ENCODE data around the gene TEX26. TPM values are rescaled to one million over a fixed set of nuclear protein-coding genes. Genes with fewer than 3 reads are reported as not detected.

Gene TEX26
- total RNA-seq, 1 experiment from 2014 or later = not detected

DNA sequence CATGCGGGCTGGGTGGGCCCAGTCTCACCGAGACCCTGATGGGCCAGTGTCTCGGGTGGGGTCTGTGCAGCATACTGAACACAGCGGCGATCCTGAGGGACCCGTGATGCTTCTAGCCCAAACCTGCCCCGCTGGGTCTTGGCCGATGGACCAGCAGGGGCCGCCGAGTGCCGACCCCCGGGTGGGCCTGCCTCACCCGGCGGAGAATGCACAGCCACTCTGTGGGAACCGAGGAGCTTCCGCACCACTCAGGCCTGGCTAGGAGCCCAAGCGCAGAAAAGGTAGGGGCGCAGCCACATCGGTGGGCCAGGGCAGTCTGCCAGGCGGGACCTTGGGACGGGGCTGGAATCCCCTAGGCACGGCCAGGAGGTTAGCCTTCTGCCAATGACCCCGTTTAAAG is 72.6 kb downstream of the TEX26 start:
- DNase-seq (ENCODE audit: unreplicated experiment) = no peak
- no TSS peak for BruUV-seq (replicated peaks)
- Mint-ChIP-seq H3K27ac (ENCODE audit: low read depth, unreplicated experiment) (no peak overlapping the region), H3K4me3 (ENCODE audit: unreplicated experiment) (no peak overlapping the region), H3K27me3 (ENCODE audit: insufficient read depth, unreplicated experiment) (peaks cover 14% of the 10 kb centered on the region), H3K36me3 (ENCODE audit: insufficient read depth, unreplicated experiment) (no peaks in the 10 kb centered on the region), H3K4me1 (ENCODE audit: insufficient read depth, unreplicated experiment) (peaks cover 5% of the 10 kb centered on the region), H3K9me3 (ENCODE audit: unreplicated experiment) (no peaks in the 10 kb centered on the region)
- ChIA-PET POLR2A (no interaction called here), CTCF (no interaction called here)
- TF ChIP-seq, protein P1, sequence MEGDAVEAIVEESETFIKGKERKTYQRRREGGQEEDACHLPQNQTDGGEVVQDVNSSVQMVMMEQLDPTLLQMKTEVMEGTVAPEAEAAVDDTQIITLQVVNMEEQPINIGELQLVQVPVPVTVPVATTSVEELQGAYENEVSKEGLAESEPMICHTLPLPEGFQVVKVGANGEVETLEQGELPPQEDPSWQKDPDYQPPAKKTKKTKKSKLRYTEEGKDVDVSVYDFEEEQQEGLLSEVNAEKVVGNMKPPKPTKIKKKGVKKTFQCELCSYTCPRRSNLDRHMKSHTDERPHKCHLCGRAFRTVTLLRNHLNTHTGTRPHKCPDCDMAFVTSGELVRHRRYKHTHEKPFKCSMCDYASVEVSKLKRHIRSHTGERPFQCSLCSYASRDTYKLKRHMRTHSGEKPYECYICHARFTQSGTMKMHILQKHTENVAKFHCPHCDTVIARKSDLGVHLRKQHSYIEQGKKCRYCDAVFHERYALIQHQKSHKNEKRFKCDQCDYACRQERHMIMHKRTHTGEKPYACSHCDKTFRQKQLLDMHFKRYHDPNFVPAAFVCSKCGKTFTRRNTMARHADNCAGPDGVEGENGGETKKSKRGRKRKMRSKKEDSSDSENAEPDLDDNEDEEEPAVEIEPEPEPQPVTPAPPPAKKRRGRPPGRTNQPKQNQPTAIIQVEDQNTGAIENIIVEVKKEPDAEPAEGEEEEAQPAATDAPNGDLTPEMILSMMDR (IDR thresholded peaks at IDR 0.05; ENCODE audit: unreplicated experiment) = no peak
- intact Hi-C loops (cut with micrococcal nuclease) = no loop called here

DNA sequence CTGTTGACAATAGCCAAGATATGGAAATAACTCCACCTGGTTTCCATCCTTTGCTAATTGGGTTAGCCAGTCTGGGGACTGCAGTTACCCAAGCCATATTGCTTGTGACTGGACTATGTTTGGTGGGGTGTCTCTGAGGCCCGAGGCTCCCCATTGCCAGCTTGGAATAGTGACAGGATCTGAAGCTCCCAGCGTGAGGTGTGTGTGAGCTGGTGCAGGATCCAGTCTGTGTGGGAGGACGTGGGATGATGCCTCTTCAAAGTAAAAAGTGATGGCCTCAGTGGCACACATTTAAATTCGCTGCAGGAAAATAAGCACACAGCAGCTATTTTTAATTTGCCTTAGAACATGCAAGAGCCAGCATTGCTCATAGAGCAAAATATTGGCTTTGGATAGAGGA is 75.0 kb downstream of the TEX26 start:
- H3K36me3 Mint-ChIP-seq (ENCODE audit: insufficient read depth, unreplicated experiment) = no peaks in the 10 kb centered on the region
- no TSS peak for BruUV-seq (replicated peaks)
- no peak for DNase-seq (ENCODE audit: unreplicated experiment)
- H3K4me3 Mint-ChIP-seq (ENCODE audit: unreplicated experiment) = no peak overlapping the region
- peaks cover 5% of the 10 kb centered on the region for H3K4me1 Mint-ChIP-seq (ENCODE audit: insufficient read depth, unreplicated experiment)
- H3K27ac Mint-ChIP-seq (ENCODE audit: low read depth, unreplicated experiment) = no peak overlapping the region
- no peaks in the 10 kb centered on the region for H3K9me3 Mint-ChIP-seq (ENCODE audit: unreplicated experiment)
- TF ChIP-seq, protein P1 (IDR thresholded peaks at IDR 0.05; ENCODE audit: unreplicated experiment) = no peak
- ChIA-PET POLR2A (interaction anchor here (0.9 to 1.1 kb wide), 2 partner anchors 12 to 22 kb away, joined by 3 to 6 read pairs; no protein-coding TSS in a partner anchor), CTCF (interaction anchor here (0.6 kb wide), 1 partner anchor 118 kb away, joined by 3 read pairs; no protein-coding TSS in a partner anchor)
- H3K27me3 Mint-ChIP-seq (ENCODE audit: insufficient read depth, unreplicated experiment) = no peaks in the 10 kb centered on the region
- intact Hi-C loops (cut with micrococcal nuclease) = no loop called here

DNA sequence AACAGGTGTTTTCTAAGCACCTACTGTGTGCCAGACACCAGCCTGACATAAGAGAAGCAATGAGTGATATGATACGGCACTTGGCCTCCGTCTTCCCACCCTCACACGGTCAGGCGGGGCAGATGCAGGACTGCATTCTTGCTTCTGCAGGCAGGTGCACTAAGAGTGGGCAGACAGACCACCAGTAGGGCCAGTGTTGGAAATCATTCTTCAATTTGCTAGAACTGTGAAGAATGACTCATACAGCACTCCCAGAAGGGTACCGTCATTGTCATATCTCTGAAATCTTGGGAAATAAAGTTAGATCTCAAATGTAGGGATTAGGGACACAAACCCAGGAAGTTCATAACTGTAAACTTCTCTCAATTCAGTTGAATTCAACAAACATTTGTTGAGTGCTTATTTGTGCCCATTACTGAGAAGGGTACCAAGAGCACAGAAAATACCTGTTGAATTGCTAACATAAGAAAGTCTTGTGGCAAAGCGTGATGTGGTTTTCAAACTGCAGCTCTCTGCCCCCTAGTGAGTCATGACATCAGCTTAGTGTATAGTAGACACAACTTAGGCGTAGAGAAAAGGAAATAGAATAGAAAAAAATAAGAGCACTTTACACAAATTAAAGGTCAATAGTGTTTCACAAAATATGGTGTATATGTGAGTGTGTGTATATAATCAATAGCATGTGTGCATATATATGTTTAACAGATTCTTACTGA is 76.1 kb downstream of the TEX26 start:
- H3K9me3 Mint-ChIP-seq (ENCODE audit: unreplicated experiment) = no peaks in the 10 kb centered on the region
- H3K36me3 Mint-ChIP-seq (ENCODE audit: insufficient read depth, unreplicated experiment) = no peaks in the 10 kb centered on the region
- H3K4me3 Mint-ChIP-seq (ENCODE audit: unreplicated experiment) = no peak overlapping the region
- ChIA-PET POLR2A (interaction anchor here (0.9 to 1.3 kb wide), 3 partner anchors 13 to 86 kb away, joined by 3 to 6 read pairs (median 3); no protein-coding TSS in a partner anchor), CTCF (interaction anchor here (0.6 to 1.4 kb wide), 2 partner anchors 35 to 142 kb away, joined by 5 read pairs; no protein-coding TSS in a partner anchor)
- peaks cover 5% of the 10 kb centered on the region for H3K4me1 Mint-ChIP-seq (ENCODE audit: insufficient read depth, unreplicated experiment)
- intact Hi-C loops (cut with micrococcal nuclease) = no loop called here
- DNase-seq (ENCODE audit: unreplicated experiment) = peak; percentile 29
- H3K27ac Mint-ChIP-seq (ENCODE audit: low read depth, unreplicated experiment) = no peak overlapping the region
- H3K27me3 Mint-ChIP-seq (ENCODE audit: insufficient read depth, unreplicated experiment) = no peaks in the 10 kb centered on the region
- TF ChIP-seq, protein P1 (IDR thresholded peaks at IDR 0.05; ENCODE audit: unreplicated experiment) = no peak
- BruUV-seq (replicated peaks) = no TSS peak

DNA sequence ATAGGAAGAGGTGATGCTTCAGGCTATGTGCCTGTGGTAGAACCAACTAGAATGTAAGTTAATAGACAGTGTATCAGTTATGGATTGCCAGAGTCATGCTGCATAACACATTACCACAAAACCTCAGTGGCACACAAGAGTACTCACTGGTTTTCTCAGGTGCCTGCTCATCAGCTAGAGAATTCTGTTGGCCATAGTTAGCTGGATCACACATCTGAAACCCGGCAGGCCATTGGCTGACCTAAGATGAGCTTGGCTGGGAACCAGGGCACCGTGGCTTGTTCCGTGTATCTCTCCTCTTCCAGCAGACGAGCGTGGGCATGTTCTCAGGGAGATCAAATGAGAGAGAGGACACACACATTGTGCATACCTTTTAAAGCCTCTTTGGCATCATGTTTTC is 76.7 kb downstream of the TEX26 start:
- intact Hi-C loops (cut with micrococcal nuclease) = no loop called here
- ChIA-PET CTCF (interaction anchor here (0.6 to 1.4 kb wide), 3 partner anchors 10 to 143 kb away, joined by 3 to 5 read pairs (median 5); no protein-coding TSS in a partner anchor), POLR2A (interaction anchor here (0.6 to 1.3 kb wide), 2 partner anchors 86 to 190 kb away, joined by 3 to 4 read pairs; no protein-coding TSS in a partner anchor)
- TF ChIP-seq, protein P1 (IDR thresholded peaks at IDR 0.05; ENCODE audit: unreplicated experiment) = no peak
- H3K9me3 Mint-ChIP-seq (ENCODE audit: unreplicated experiment) = no peaks in the 10 kb centered on the region
- no peaks in the 10 kb centered on the region for H3K36me3 Mint-ChIP-seq (ENCODE audit: insufficient read depth, unreplicated experiment)
- H3K27me3 Mint-ChIP-seq (ENCODE audit: insufficient read depth, unreplicated experiment) = no peaks in the 10 kb centered on the region
- H3K4me1 Mint-ChIP-seq (ENCODE audit: insufficient read depth, unreplicated experiment) = peaks cover 5% of the 10 kb centered on the region
- peak; percentile 10 for DNase-seq (ENCODE audit: unreplicated experiment)
- no peak overlapping the region for H3K4me3 Mint-ChIP-seq (ENCODE audit: unreplicated experiment)
- no peak overlapping the region for H3K27ac Mint-ChIP-seq (ENCODE audit: low read depth, unreplicated experiment)
- BruUV-seq (replicated peaks) = no TSS peak
